DOHH2 (cell line): ENCODE measurements around the gene EIF2B4.
"Not testable (repeated sequence)": the region's sequence is repeated elsewhere in the genome, so short reads cannot be mapped to it uniquely, and the experiment has no call there.

ENCODE experiments used
- CTCF ChIP-seq: fragments of 200-600 bp; sonication (generic); IDR thresholded peaks from one replicate; pipeline ENCODE4 v1.5.1; 2014; ENCODE audit warnings: antibody characterized with exemption, mild to moderate bottlenecking, low read depth, low read length; ENCODE audit not compliant: poor library complexity, severe bottlenecking
- EZH2phosphoT487 ChIP-seq: fragments of 200-600 bp; sonication (generic); IDR thresholded peaks from 2 replicates; pipeline ENCODE4 v1.6.1; 2017; ENCODE audit warnings: borderline replicate concordance, mild to moderate bottlenecking, antibody characterized with exemption, low read length, moderate library complexity, mixed read lengths

- not testable (repeated sequence) for TF ChIP-seq CTCF, EZH2phosphoT487
Measured at GRCh38 chr2:27353386-27353761, 16.8 kb downstream of the EIF2B4 start.
